Measurements from ENCODE around the gene CAMK2B. TPM values are rescaled to one million over a fixed set of nuclear protein-coding genes. Genes with fewer than 3 reads are reported as not detected.

CAMK2B gene
- total and polyA plus RNA-seq, 2 experiments from 2014 or later, result not detected

GRCh38 chr7:44272981-44273380, 52.4 kb downstream of the CAMK2B start (continued):
- no peak for TF ChIP-seq REST (IDR thresholded peaks at IDR 0.05; ENCODE audit: unreplicated experiment)
- no peak for TF ChIP-seq CREB1 (CRISPR knock-in tag; IDR thresholded peaks at IDR 0.05; ENCODE audit: low read depth)
- TF ChIP-seq POLR2AphosphoS5 (IDR thresholded peaks at IDR 0.05; ENCODE audit: low read depth), result no peak

- Mint-ChIP-seq H3K36me3 (ENCODE audit: low read depth) (no peaks in the 10 kb centered on the region), H3K4me3 (no peak overlapping the region), H3K4me1 (peaks cover 10% of the 10 kb centered on the region; the same call in 2 of the 3 replicates), H3K27me3 (ENCODE audit: insufficient read depth, low read depth, poor library complexity) (peaks cover 15% of the 10 kb centered on the region), H3K9me3 (no peaks in the 10 kb centered on the region), H3K27ac (no peak overlapping the region)
- Histone ChIP-seq H3K36me3 (ENCODE audit: insufficient read depth) (no peaks in the 10 kb centered on the region), H3K4me2 (no peak overlapping the region), H3K79me2 (replicated peaks; ENCODE audit: insufficient read depth) (no peaks in the 10 kb centered on the region), H3K27ac (ENCODE audit: low read depth) (no peak overlapping the region), H3K9me2 (ENCODE audit: insufficient read depth) (no peaks in the 10 kb centered on the region), H3K27me3 (ENCODE audit: insufficient read depth) (peaks cover 12% of the 10 kb centered on the region), H3F3A (replicated peaks; ENCODE audit: low read depth) (no peaks in the 10 kb centered on the region), H3K4me3 (no peak overlapping the region), H4K20me1 (replicated peaks; ENCODE audit: insufficient read depth) (no peaks in the 10 kb centered on the region), H3K4me1 (ENCODE audit: insufficient read depth) (peaks cover 5% of the 10 kb centered on the region), H2AFZ (no peak overlapping the region)
- TF ChIP-seq ZNF462 (CRISPR knock-in tag; IDR thresholded peaks at IDR 0.05), result no peak
- TF ChIP-seq STAT1 (IDR thresholded peaks at IDR 0.05; ENCODE audit: unreplicated experiment), result no peak
- no peak for TF ChIP-seq EZH2phosphoT487 (IDR thresholded peaks at IDR 0.05; ENCODE audit: unreplicated experiment)
- TF ChIP-seq CTCF (conservative IDR thresholded peaks at IDR 0.05; ENCODE audit: low read depth in 2 of 2), result no peak
- no peak for TF ChIP-seq NANOG (IDR thresholded peaks at IDR 0.05; ENCODE audit: borderline replicate concordance)
- TF ChIP-seq ETS1 (IDR thresholded peaks at IDR 0.05), result no peak
- TF ChIP-seq CREB1 (CRISPR knock-in tag; IDR thresholded peaks at IDR 0.05; ENCODE audit: low read depth), result no peak
- TF ChIP-seq POLR2AphosphoS5 (IDR thresholded peaks at IDR 0.05; ENCODE audit: low read depth), result no peak
- DNase-seq (ENCODE audit: low spot score), result no peak
- no peak for ATAC-seq
Observed at GRCh38 chr7:44272456-44272855, 52.9 kb downstream of the CAMK2B start.

Data from GM23338 (cell line).